Activated CD8-positive, alpha-beta memory T cell treated with anti-CD3 and anti-CD28 coated beads, Interleukin-2, amount 50 U/mL, for 1 hour (primary cell): ENCODE measurements around the gene SFT2D1.

Source experiments
- DNase-seq: peaks from one replicate; pipeline ENCODE4 v3.0.0-alpha.2; 2020; ENCODE audit errors: extremely low read depth

Gene SFT2D1

DNA sequence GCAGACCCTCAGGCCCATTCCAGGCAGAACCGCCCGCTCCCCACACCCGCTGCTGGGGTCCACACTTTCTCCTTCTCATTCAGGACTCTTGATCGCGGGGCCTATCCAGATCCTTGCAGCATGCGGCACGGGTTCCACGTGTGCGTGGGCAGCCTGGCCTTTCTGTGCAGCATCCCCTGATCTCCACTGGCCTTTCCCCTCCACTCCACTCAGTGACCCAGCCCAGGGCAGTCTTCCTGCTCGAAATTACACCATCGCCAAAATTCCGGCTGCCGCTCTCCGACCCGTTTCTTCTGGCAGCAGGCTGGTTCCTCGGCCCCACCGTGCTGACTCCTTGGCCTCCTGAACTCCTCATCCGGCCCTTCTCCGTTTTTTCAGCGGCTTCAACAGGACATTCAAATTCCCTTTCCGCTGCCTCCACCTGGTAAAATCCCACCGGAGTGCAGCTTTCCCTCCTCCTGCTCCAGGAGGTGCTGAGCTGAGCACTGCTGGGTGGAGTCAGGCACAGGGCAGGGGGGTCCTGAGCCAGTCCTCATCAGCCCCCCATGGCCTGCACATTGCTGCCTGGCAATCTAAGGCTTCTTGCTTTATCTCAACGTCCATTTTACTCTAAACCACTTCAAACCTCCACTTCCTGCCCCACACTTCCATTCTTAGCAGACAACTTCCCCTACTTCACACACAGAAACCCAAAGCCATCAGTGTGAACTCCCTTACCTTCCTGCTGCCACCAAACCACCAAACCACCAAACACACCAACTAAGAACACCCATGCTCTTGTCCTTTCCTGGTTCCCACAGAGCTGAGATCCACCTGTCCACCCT, 9.0 kb downstream of the SFT2D1 start:
- DNase-seq, result no peak

DNA sequence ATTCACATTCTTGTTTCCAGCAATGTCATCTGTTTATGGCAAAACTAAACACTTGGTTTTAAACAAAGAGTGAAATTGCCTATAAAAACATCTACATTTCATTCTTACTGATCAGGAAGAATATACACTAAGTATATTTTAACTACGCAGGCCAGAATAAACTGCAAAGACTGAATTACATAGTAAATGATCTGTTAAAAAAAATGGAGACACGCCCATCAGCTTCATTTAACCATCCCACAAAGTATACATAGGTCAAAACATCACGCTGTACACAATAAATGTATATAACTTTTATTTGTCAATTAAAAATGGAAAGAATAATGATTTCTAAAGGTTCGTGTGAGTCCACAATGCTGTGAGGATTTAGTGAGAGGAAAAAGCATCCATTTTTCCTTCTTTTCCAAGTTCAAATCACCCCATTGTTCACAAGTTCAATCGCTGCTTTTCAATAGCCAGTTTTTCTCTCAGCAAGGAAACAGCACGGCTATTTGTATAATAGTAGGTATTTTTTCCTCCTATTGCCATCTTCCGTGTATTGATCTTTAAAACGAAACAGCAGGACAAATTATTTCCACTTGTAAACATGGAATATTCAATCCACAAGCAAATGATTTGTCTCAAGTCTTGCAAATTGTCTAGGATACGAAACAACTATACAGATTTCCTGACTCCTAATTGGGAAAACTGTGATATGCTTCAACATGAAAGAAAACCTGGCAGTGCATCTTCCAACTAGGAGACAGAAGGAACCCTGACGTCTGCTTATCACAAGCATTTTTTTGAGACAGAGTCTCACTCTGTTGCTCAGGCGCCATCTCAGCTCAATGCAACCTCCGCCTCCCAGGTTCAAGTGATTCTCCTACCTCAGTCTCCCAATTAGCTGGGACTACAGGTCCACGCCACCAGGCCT, 10.6 kb downstream of the SFT2D1 start:
- DNase-seq, result no peak

GRCh38 chr6:166330612-166331011, 11.7 kb downstream of the SFT2D1 start:
- no peak for DNase-seq

GRCh38 chr6:166325383-166326042, 16.8 kb downstream of the SFT2D1 start:
- DNase-seq, result no peak

DNA sequence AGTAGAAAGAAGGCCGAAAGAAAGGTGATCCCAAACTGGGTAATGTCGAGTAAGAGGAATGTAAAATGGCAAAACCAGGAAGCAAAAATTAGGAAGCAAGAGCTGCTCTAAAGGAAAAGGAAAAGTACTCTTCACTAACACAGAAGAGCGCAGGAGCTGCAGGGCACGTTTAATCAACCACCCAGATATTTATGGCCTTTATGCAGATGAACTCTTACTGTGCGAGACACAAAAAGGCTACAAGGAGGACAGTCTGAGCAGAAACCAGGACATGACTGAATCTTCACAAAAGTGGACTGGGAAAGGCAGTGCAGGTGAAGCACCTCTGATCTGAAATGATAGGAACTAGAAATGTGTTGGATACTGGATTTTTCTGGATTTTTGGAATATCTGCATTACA, 18.9 kb downstream of the SFT2D1 start:
- DNase-seq, result no peak

DNA sequence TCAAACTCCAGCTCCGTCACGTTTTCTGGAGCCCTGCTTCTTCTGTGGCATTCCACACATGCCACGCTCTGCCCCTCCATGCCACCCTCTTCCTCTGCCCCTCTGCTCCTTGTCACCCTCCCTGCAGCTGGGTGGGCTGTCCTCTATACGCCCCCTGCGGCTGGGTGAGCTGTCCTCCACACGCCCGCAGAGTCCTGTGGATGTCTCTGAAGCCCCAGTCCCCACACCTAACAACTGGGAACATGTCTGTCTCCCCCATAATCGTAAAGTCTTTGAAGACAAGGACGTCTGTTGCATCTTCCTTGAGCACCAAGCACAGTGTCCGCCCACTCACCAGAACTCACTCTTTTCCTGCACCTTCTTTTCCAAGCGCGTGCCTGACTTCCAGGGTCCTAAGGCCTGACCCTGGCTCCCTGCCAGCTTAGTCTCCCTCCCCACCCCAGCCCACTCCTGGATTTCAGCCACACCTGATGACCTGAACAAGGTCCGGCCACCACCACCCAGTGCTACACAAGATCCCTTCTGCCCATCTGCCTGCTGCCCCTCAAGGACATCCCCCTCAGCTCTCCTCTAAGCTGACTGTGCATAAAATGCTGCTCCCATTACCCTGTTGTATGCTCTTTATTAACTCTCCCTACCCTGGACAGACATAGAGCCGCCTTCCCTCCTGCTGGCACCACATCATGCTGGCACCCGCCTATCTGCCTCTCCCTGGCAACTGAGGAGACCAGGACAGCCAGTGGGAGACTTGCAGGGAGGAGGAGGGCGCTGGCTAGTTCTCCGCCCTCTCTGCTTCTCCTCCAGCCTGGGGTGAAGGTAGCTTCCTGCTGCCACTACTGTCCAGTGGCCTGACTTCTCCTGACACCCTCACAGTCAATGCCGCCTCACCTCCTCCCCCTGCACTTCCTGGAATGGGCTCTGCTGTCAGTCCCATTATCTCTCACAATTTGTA, 23.4 kb downstream of the SFT2D1 start:
- no peak for DNase-seq

DNA sequence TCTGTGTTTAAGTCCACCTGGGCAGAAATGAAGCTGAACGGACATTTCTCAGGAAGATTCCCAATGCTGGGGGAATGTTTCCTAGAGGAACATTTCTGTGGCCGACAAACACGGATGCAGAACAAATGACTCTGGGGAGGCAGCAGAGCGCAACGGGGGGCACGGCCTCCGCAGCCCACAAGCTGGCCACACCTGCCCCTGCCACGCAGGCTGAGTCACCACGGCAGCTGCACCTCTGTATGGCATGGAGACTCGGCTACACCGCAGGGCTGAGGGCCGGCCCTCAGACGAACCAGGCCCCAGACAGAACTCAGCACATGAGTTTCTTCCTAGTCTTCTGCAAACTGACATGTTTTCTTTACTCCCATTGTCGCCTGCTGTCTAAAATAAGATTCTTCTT, 24.1 kb downstream of the SFT2D1 start:
- no peak for DNase-seq

GRCh38 chr6:166317261-166318212, 24.8 kb downstream of the SFT2D1 start:
- no peak for DNase-seq

- DNase-seq, result no peak
These were observed 26.9 kb downstream of the SFT2D1 start for GRCh38 chr6:166315436-166315835.

DNA sequence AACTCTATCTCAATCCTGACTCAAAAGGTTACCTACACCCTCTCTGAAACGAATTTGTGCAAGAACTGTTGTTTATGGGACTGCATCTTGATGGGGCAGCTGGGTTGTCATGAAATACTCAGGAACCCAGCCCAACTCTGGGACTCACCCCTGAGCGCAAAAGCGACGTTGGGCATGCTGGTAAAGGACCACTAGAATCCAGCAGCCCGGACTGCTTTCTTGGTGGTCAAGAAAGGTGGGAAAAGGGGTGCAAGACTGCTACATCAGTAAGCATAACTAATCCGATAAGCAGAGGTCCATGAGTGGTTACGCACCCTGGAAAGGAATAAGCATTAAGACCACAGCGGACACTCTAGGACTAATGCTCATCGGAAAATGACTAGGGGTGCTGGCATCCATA, 27.9 kb downstream of the SFT2D1 start:
- DNase-seq, result no peak

DNA sequence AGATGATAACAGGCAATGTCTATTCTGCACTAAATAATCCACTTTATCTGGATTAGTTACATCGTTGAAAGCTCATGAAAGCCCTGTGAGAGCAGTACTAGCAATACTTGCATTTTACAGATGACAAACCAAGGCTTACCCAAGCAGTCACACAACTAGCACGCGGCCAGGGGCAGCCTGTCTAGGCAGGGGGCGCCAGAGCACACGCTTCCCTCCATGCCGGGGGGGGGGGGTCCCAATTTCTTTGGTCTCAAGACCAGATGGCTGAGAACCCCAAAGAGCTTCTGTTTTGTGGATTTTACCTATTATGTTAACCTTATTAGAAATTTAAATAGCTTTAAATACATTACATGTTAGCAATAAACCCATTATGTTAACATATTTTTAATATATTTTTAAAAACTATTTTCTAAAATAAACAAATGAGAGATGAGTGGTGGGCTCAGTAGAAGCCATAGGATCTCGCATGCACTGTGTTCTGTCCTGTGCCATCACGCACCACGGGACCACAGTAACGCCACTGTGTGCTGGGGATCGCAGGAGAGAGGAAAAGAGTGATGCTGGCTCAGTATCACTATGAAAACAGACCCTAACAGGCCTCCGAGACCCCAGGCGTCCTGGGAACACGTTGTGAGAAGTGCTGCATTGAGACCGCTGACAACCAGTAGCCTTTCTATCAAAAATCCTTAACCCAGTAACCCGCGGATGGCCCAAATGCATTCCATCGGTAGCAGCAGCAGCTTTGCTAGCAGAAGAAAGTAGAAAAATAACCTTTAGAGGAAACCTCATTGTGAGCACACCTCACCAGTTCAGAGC, 28.9 kb downstream of the SFT2D1 start:
- peak; percentile 24 for DNase-seq

DNA sequence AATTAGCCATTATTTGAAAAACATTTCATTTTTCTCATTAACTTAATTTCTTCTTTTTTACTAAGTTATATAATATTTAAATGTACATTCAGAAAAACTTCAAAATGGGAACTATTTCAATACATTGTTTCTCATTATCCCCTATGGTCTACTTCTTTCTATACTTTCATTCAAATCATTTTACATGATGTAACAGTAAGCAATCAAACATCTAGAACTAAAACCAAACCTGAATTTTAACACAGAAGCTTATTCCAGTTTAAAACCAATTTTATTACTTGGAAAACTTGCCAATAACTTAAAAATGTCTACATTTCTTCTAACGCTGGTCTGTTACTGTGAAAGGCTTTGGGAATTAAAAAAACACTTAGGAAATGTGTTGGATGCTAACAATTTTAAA, 29.5 kb downstream of the SFT2D1 start:
- DNase-seq, result no peak

DNA sequence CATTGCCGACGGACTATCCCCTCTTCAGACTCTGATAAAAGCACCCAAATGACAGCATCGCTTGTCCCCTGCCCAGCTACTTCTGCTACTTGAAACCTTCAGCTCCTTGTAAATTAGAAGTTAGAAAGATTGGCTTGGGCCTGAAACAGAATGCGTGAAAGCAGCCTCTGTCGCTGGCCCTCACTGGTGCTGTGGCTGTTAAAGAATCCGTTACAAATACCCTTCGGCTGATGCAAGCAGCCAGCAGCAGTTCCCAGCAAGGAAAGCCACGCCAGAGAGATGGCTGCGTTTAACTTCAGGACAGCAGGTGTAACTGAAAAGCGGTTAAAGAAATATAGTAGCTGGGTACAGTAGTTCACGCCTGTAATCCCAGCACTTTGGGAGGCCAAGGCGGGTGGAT, 31.7 kb downstream of the SFT2D1 start:
- DNase-seq, result no peak

- DNase-seq, result no peak
These were observed 32.4 kb downstream of the SFT2D1 start for GRCh38 chr6:166309977-166310376.

GRCh38 chr6:166308769-166309589, 33.4 kb downstream of the SFT2D1 start:
- no peak for DNase-seq

GRCh38 chr6:166308033-166308768, 34.1 kb downstream of the SFT2D1 start, which contains the start of gene PRR18:
Gene PRR18, minus strand, starts transcription at chr6:166308392. Its CDS starts 250 bp downstream, at chr6:166308142.
- no peak for DNase-seq
